BE2C (cell line): ENCODE measurements around the gene KCNE4.

Experiments used
- DNase-seq: peaks from one replicate; pipeline ENCODE4 v3.0.0-alpha.2; 2020
- H3K27me3 ChIP-seq: fragments of 250-450 bp; sonication (Bioruptor Pico); 2 replicates; pipeline ENCODE4 v1.5.1; 2020; ENCODE audit warnings: mild to moderate bottlenecking
- H3K36me3 ChIP-seq: fragments of 250-450 bp; sonication (Bioruptor Pico); 2 replicates; pipeline ENCODE4 v1.5.1; 2020; ENCODE audit warnings: mild to moderate bottlenecking
- H3K4me1 ChIP-seq: fragments of 250-450 bp; sonication (Bioruptor Pico); 2 replicates; pipeline ENCODE4 v1.5.1; 2020
- H3K4me3 ChIP-seq: 2 replicates; pipeline ENCODE4 v1.5.1; 2011; ENCODE audit warnings: low read depth, low read length
- H3K9me3 ChIP-seq: fragments of 250-450 bp; sonication (Bioruptor Pico); 2 replicates; pipeline ENCODE4 v1.5.1; 2020
- CTCF ChIP-seq: IDR thresholded peaks from 2 replicates; pipeline ENCODE4 v1.5.1; 2012; ENCODE audit warnings: mild to moderate bottlenecking, low read depth, low read length

Gene KCNE4

GRCh38 chr2:223042704-223043118 is 9.3 kb upstream of the KCNE4 start:
- H3K4me3 ChIP-seq = no peak overlapping the region
- no peak for DNase-seq
- no peaks in the 10 kb centered on the region for H3K9me3 ChIP-seq
- TF ChIP-seq CTCF = no peak
- H3K36me3 ChIP-seq = no peaks in the 10 kb centered on the region
- H3K4me1 ChIP-seq = peaks cover 23% of the 10 kb centered on the region
- H3K27me3 ChIP-seq = no peaks in the 10 kb centered on the region

GRCh38 chr2:223043164-223043941 is 8.6 kb upstream of the KCNE4 start:
- peaks cover 26% of the 10 kb centered on the region for H3K4me1 ChIP-seq

GRCh38 chr2:223044092-223044836 is 7.7 kb upstream of the KCNE4 start:
- DNase-seq = no peak
- H3K36me3 ChIP-seq = no peaks in the 10 kb centered on the region
- no peaks in the 10 kb centered on the region for H3K27me3 ChIP-seq
- no peak overlapping the region for H3K4me3 ChIP-seq
- TF ChIP-seq CTCF = no peak
- H3K9me3 ChIP-seq = no peaks in the 10 kb centered on the region
- H3K4me1 ChIP-seq = peaks cover 26% of the 10 kb centered on the region

More at GRCh38 chr2:223043164-223043941, 8.6 kb upstream of the KCNE4 start:
- Histone ChIP-seq H3K9me3 (no peaks in the 10 kb centered on the region), H3K36me3 (no peaks in the 10 kb centered on the region), H3K27me3 (no peaks in the 10 kb centered on the region), H3K4me3 (no peak overlapping the region)
- no peak for DNase-seq
- TF ChIP-seq CTCF = no peak

GRCh38 chr2:223044916-223045700 is 6.9 kb upstream of the KCNE4 start:
- peaks cover 26% of the 10 kb centered on the region for H3K4me1 ChIP-seq
- H3K9me3 ChIP-seq = no peaks in the 10 kb centered on the region
- no peak for TF ChIP-seq CTCF
- no peaks in the 10 kb centered on the region for H3K36me3 ChIP-seq
- no peak overlapping the region for H3K4me3 ChIP-seq
- H3K27me3 ChIP-seq = no peaks in the 10 kb centered on the region
- DNase-seq = no peak

GRCh38 chr2:223046470-223047040 is 5.4 kb upstream of the KCNE4 start:
- no peak overlapping the region for H3K4me3 ChIP-seq
- no peak for DNase-seq
- no peak for TF ChIP-seq CTCF
- H3K36me3 ChIP-seq = no peaks in the 10 kb centered on the region
- no peaks in the 10 kb centered on the region for H3K9me3 ChIP-seq
- H3K27me3 ChIP-seq = no peaks in the 10 kb centered on the region
- peaks cover 20% of the 10 kb centered on the region for H3K4me1 ChIP-seq
